Activated B cell treated with CpG ODN at 0.5 μM for 24 hours (primary cell): Measurements from ENCODE around the gene KIAA1549. TPM values are rescaled to one million over a fixed set of nuclear protein-coding genes. Genes with fewer than 3 reads are reported as not detected.

ENCODE experiments used
- ATAC-seq: fragments of 200-7000 bp; cut with Tn5 transposase; one replicate; pipeline ENCODE4 v1.10.0; 2021; ENCODE audit warnings: low read depth, mild to moderate bottlenecking, moderate library complexity
- CTCF ChIA-PET: fragments of 350-600 bp; sonication (Branson Sonifier 250); formaldehyde crosslinking; loops from one replicate; lab custom pipeline; 2021; ENCODE audit warnings: antibody characterized with exemption; lab: Charles Lee
- POLR2A ChIA-PET: fragments of 350-600 bp; sonication (Branson Sonifier 250); formaldehyde crosslinking; loops from one replicate; lab custom pipeline; 2021; ENCODE audit warnings: antibody characterized with exemption; lab: Charles Lee
- DNase-seq: peaks from one replicate; pipeline ENCODE4 v3.0.0; 2022
- H3K27ac Mint-ChIP-seq: one replicate; pipeline ENCODE4 v1.8.0; 2020; ENCODE audit warnings: mixed read lengths
- H3K27me3 Mint-ChIP-seq: one replicate; pipeline ENCODE4 v1.8.0; 2021; ENCODE audit warnings: mixed read lengths
- H3K36me3 Mint-ChIP-seq: one replicate; pipeline ENCODE4 v1.8.0; 2021; ENCODE audit warnings: low read depth, mixed read lengths
- H3K4me1 Mint-ChIP-seq: one replicate; pipeline ENCODE4 v1.8.0; 2021; ENCODE audit warnings: mixed read lengths
- H3K4me3 Mint-ChIP-seq: one replicate; pipeline ENCODE4 v1.8.0; 2020; ENCODE audit warnings: mild to moderate bottlenecking, mixed read lengths
- H3K9me3 Mint-ChIP-seq: one replicate; pipeline ENCODE4 v1.8.0; 2020; ENCODE audit warnings: mixed read lengths
- CTCF ChIP-seq: fragments of 200-600 bp; IDR thresholded peaks from one replicate; pipeline ENCODE4 v1.8.0; 2022; ENCODE audit warnings: antibody characterized with exemption, mild to moderate bottlenecking
- intact Hi-C: fragments of 100-400 bp; cut with micrococcal nuclease; formaldehyde crosslinking; loops from one replicate; pipeline ENCODE4 v1.15.1; 2024
- total RNA-seq: library from RNA; stranded (reverse); gene quantifications from 2 replicates; pipeline ENCODE4 v1.2.3, GENCODE V29; 2022

Gene KIAA1549
- total RNA-seq, 1 donor from 2014 or later = 0.42 TPM

- Mint-ChIP-seq H3K4me1 (no peaks in the 10 kb centered on the region), H3K9me3 (no peaks in the 10 kb centered on the region), H3K36me3 (no peaks in the 10 kb centered on the region), H3K27ac (no peak overlapping the region), H3K4me3 (no peak overlapping the region), H3K27me3 (no peaks in the 10 kb centered on the region)
- ChIA-PET POLR2A (no interaction called here), CTCF (no interaction called here)
- no peak for TF ChIP-seq CTCF
- no peak for ATAC-seq
- intact Hi-C loops = no loop called here
- DNase-seq = no peak
Observed at GRCh38 chr7:138918756-138919155, 62.4 kb downstream of the KIAA1549 start.

GRCh38 chr7:138918176-138918575 is 63.0 kb downstream of the KIAA1549 start:
- no peak for DNase-seq

GRCh38 chr7:138917771-138918170 is 63.4 kb downstream of the KIAA1549 start:
- DNase-seq (no peak), ATAC-seq (no peak)
- H3K4me1 Mint-ChIP-seq = no peaks in the 10 kb centered on the region
- no peak overlapping the region for H3K27ac Mint-ChIP-seq
- CTCF ChIA-PET = no interaction called here
- H3K36me3 Mint-ChIP-seq = no peaks in the 10 kb centered on the region
- H3K27me3 Mint-ChIP-seq = peaks cover 2% of the 10 kb centered on the region
- no peaks in the 10 kb centered on the region for H3K9me3 Mint-ChIP-seq
- POLR2A ChIA-PET = no interaction called here
- intact Hi-C loops = no loop called here
- H3K4me3 Mint-ChIP-seq = no peak overlapping the region
- no peak for TF ChIP-seq CTCF

More at GRCh38 chr7:138918176-138918575, 63.0 kb downstream of the KIAA1549 start:
- no peak for ATAC-seq
- ChIA-PET CTCF (no interaction called here), POLR2A (no interaction called here)
- Mint-ChIP-seq H3K36me3 (no peaks in the 10 kb centered on the region), H3K4me3 (no peak overlapping the region), H3K9me3 (no peaks in the 10 kb centered on the region), H3K27me3 (peaks cover 2% of the 10 kb centered on the region), H3K27ac (no peak overlapping the region), H3K4me1 (no peaks in the 10 kb centered on the region)
- TF ChIP-seq CTCF = no peak
- intact Hi-C loops = no loop called here

GRCh38 chr7:138916731-138917130 is 64.5 kb downstream of the KIAA1549 start:
- no peak for TF ChIP-seq CTCF
- Mint-ChIP-seq H3K27ac (no peak overlapping the region), H3K27me3 (peaks cover 2% of the 10 kb centered on the region), H3K9me3 (no peaks in the 10 kb centered on the region), H3K4me1 (no peaks in the 10 kb centered on the region), H3K36me3 (no peaks in the 10 kb centered on the region), H3K4me3 (no peak overlapping the region)
- intact Hi-C loops = no loop called here
- POLR2A ChIA-PET = no interaction called here
- CTCF ChIA-PET = no interaction called here
- no peak for DNase-seq
- ATAC-seq = no peak

GRCh38 chr7:138916275-138916674 is 64.9 kb downstream of the KIAA1549 start:
- Mint-ChIP-seq H3K27me3 (peaks cover 2% of the 10 kb centered on the region), H3K4me1 (no peaks in the 10 kb centered on the region), H3K9me3 (no peaks in the 10 kb centered on the region), H3K27ac (no peak overlapping the region), H3K36me3 (no peaks in the 10 kb centered on the region), H3K4me3 (no peak overlapping the region)
- DNase-seq = no peak
- intact Hi-C loops = no loop called here
- ChIA-PET CTCF (interaction anchor here (0.7 kb wide), 1 partner anchor 57 kb away, joined by 3 read pairs; no protein-coding TSS in a partner anchor), POLR2A (no interaction called here)
- no peak for ATAC-seq
- TF ChIP-seq CTCF = no peak
